H1 (cell line): ENCODE results near the gene RHOBTB1. TPM values are rescaled to one million over a fixed set of nuclear protein-coding genes. Genes with fewer than 3 reads are reported as not detected.

ENCODE experiments used
- CTCF ChIA-PET: fragments of 300-600 bp; sonication (Branson Sonifier 250); formaldehyde crosslinking; loops from one replicate; lab custom pipeline; 2021; ENCODE audit not compliant: partially characterized antibody; lab: Charles Lee
- POLR2A ChIA-PET: fragments of 300-600 bp; sonication (Branson Sonifier 250); formaldehyde crosslinking; loops from one replicate; lab custom pipeline; 2021; ENCODE audit warnings: inconsistent platforms; ENCODE audit not compliant: partially characterized antibody; lab: Charles Lee
- DNase-seq, 2 experiments: peaks; one replicate each; pipeline versions ENCODE4 v3.0.0 to v3.0.0-alpha.2; 2010 to 2022; ENCODE audit warnings: low spot score in 2 of 2, low read depth in 1 of 2, mixed read lengths in 1 of 2
- FAIRE-seq: peaks from 2 replicates; lab custom pipeline; 2011; peaks lifted over from hg19 to GRCh38; lab: Jason Lieb, UNC
- H2AFZ ChIP-seq: 2 replicates; pipeline ENCODE4 v1.8.1; 2012; ENCODE audit warnings: low read length, inconsistent platforms
- H2AK5ac ChIP-seq: 2 replicates; pipeline ENCODE4 v1.6.1; 2013; ENCODE audit warnings: low read depth, low read length
- H2BK120ac ChIP-seq: replicated peaks from 2 replicates; pipeline ENCODE3; 2013; ENCODE audit warnings: low read depth, low read length, inconsistent platforms
- H2BK12ac ChIP-seq: 2 replicates; pipeline ENCODE4 v1.6.1; 2013; ENCODE audit warnings: low read depth, low read length
- H2BK15ac ChIP-seq: 2 replicates; pipeline ENCODE4 v1.6.1; 2013; ENCODE audit warnings: low read length
- H2BK20ac ChIP-seq: 2 replicates; pipeline ENCODE4 v1.6.1; 2013; ENCODE audit warnings: low read length
- H2BK5ac ChIP-seq: 2 replicates; pipeline ENCODE4 v1.6.1; 2013; ENCODE audit warnings: low read depth, low read length
- H3K14ac ChIP-seq: 2 replicates; pipeline ENCODE4 v1.6.1; 2013; ENCODE audit warnings: inconsistent platforms; ENCODE audit not compliant: insufficient read length
- H3K18ac ChIP-seq: 2 replicates; pipeline ENCODE4 v1.6.1; 2013; ENCODE audit warnings: low read length; ENCODE audit errors: extremely low read depth
- H3K23ac ChIP-seq: 2 replicates; pipeline ENCODE4 v1.6.1; 2013; ENCODE audit warnings: inconsistent platforms; ENCODE audit not compliant: insufficient read length
- H3K23me2 ChIP-seq: 2 replicates; pipeline ENCODE4 v1.6.1; 2013; ENCODE audit warnings: low read depth, low read length
- H3K27ac ChIP-seq: 2 replicates; pipeline ENCODE4 v1.6.1; 2011; ENCODE audit warnings: low read depth, low read length, inconsistent platforms
- H3K27me3 ChIP-seq, 4 experiments: replicated peaks in 1 of 4; 1 replicate in 1 of 4; 2 replicates in 3 of 4; pipeline versions ENCODE4 v1.6.1 to v1.8.1; 2011 to 2013; ENCODE audit warnings: low read length in 3 of 4, mild to moderate bottlenecking in 3 of 4, inconsistent platforms in 2 of 4, mixed read lengths in 2 of 4, moderate library complexity in 1 of 4; ENCODE audit not compliant: control insufficient read depth in 3 of 4, insufficient read depth in 3 of 4; ENCODE audit errors: extremely low read depth in 1 of 4
- H3K36me3 ChIP-seq, 4 experiments: 2 replicates each; pipeline versions ENCODE4 v1.6.1 to v1.8.1; 2011 to 2013; ENCODE audit warnings: mild to moderate bottlenecking in 4 of 4, low read length in 3 of 4, moderate library complexity in 2 of 4, control low read depth in 1 of 4, inconsistent platforms in 1 of 4; ENCODE audit not compliant: insufficient read depth in 4 of 4, control insufficient read depth in 2 of 4
- H3K4ac ChIP-seq: replicated peaks from 2 replicates; pipeline ENCODE3; 2013; ENCODE audit warnings: low read length, low read depth, mixed read lengths, inconsistent platforms; ENCODE audit not compliant: insufficient read length
- H3K4me1 ChIP-seq, 4 experiments: replicated peaks in 1 of 4; 1 replicate in 1 of 4; 2 replicates in 3 of 4; pipeline versions ENCODE4 v1.6.1 to v1.8.1; 2011 to 2013; ENCODE audit warnings: low read length in 3 of 4, inconsistent platforms in 2 of 4, mixed read lengths in 1 of 4; ENCODE audit not compliant: insufficient read depth in 4 of 4, control insufficient read depth in 3 of 4
- H3K4me2 ChIP-seq, 2 experiments: 2 replicates each; pipeline versions ENCODE4 v1.6.1 to v1.8.1; 2011 to 2013; ENCODE audit warnings: low read depth in 2 of 2, low read length in 2 of 2, control low read depth in 1 of 2, inconsistent platforms in 1 of 2, mild to moderate bottlenecking in 1 of 2; ENCODE audit not compliant: insufficient read depth in 1 of 2
- H3K4me3 ChIP-seq, 4 experiments: fragments of 200-600, 300-600 bp in 1 of 4; sonication (generic), shearing (Covaris generic), sonication (Bioruptor Twin) in 1 of 4; 2 replicates each; pipeline versions ENCODE4 v1.5.1 to v1.8.1; 2011 to 2016; ENCODE audit warnings: low read length in 4 of 4, low read depth in 3 of 4, control low read depth in 2 of 4, inconsistent platforms in 2 of 4, mild to moderate bottlenecking in 2 of 4, mixed read lengths in 1 of 4, moderate library complexity in 1 of 4; ENCODE audit not compliant: insufficient read depth in 2 of 4; ENCODE audit errors: extremely low read depth in 1 of 4
- H3K56ac ChIP-seq: replicated peaks from 2 replicates; pipeline ENCODE3; 2013; ENCODE audit warnings: low read depth, mild to moderate bottlenecking, mixed read lengths, low read length, inconsistent platforms; ENCODE audit not compliant: insufficient read length
- H3K79me1 ChIP-seq: 2 replicates; pipeline ENCODE4 v1.6.1; 2013; ENCODE audit warnings: low read depth, low read length, control low read depth
- H3K79me2 ChIP-seq, 2 experiments: 2 replicates each; pipeline versions ENCODE4 v1.6.1 to v1.8.1; 2012 to 2013; ENCODE audit warnings: low read length in 2 of 2, mild to moderate bottlenecking in 2 of 2, inconsistent platforms in 1 of 2; ENCODE audit not compliant: insufficient read depth in 2 of 2, control insufficient read depth in 1 of 2
- H3K9ac ChIP-seq, 4 experiments: replicated peaks in 1 of 4; 1 replicate in 1 of 4; 2 replicates in 3 of 4; pipeline versions ENCODE4 v1.6.1 to v1.8.1; 2011 to 2013; ENCODE audit warnings: low read depth in 3 of 4, low read length in 3 of 4, control low read depth in 2 of 4, mild to moderate bottlenecking in 2 of 4, moderate library complexity in 2 of 4, inconsistent platforms in 1 of 4; ENCODE audit errors: extremely low read depth in 1 of 4
- H3K9me3 ChIP-seq, 2 experiments: 2 replicates each; pipeline versions ENCODE4 v1.6.1 to v1.8.1; 2012 to 2013; ENCODE audit warnings: mild to moderate bottlenecking in 2 of 2, moderate library complexity in 2 of 2, control low read depth in 1 of 2, inconsistent platforms in 1 of 2, low read depth in 1 of 2, low read length in 1 of 2, mixed read lengths in 1 of 2; ENCODE audit not compliant: insufficient read depth in 2 of 2
- H4K20me1 ChIP-seq, 2 experiments: replicated peaks in 1 of 2; 2 replicates each; pipeline versions ENCODE3 to v1.8.1; 2011 to 2013; ENCODE audit warnings: inconsistent platforms in 2 of 2, low read length in 2 of 2, mild to moderate bottlenecking in 1 of 2; ENCODE audit not compliant: insufficient read depth in 2 of 2, control insufficient read depth in 1 of 2
- H4K5ac ChIP-seq: 2 replicates; pipeline ENCODE4 v1.6.1; 2013; ENCODE audit warnings: low read length, low read depth, mixed read lengths, inconsistent platforms; ENCODE audit not compliant: insufficient read length
- H4K8ac ChIP-seq: 2 replicates; pipeline ENCODE4 v1.8.0; 2013; ENCODE audit warnings: mild to moderate bottlenecking, moderate library complexity, low read length, inconsistent platforms; ENCODE audit not compliant: insufficient read depth; ENCODE audit errors: extremely low read depth
- H4K91ac ChIP-seq: replicated peaks from 2 replicates; pipeline ENCODE3; 2013; ENCODE audit warnings: low read length, mixed read lengths, inconsistent platforms; ENCODE audit not compliant: insufficient read length
- EGR1 ChIP-seq: IDR thresholded peaks from 2 replicates; pipeline ENCODE4 v1.6.1; 2011; ENCODE audit warnings: low read depth, low read length, borderline replicate concordance
- KDM5A ChIP-seq: fragments of 200-600 bp; IDR thresholded peaks from 2 replicates; pipeline ENCODE4 v1.7.1; 2012; ENCODE audit warnings: mild to moderate bottlenecking, low read length, inconsistent platforms, mixed read lengths
- NRF1 ChIP-seq: IDR thresholded peaks from 2 replicates; pipeline ENCODE4 v1.6.1; 2011; ENCODE audit warnings: mild to moderate bottlenecking, low read depth, low read length, improper control_type of control experiment
- PHF8 ChIP-seq: fragments of 200-600 bp; sonication (generic); conservative IDR thresholded peaks from 2 replicates; pipeline ENCODE4 v1.7.1; 2012; ENCODE audit warnings: low read depth, mild to moderate bottlenecking, inconsistent platforms, low read length, moderate library complexity
- POLR2A ChIP-seq, 2 experiments: IDR thresholded peaks; 1 replicate in 1 of 2; 2 replicates in 1 of 2; pipeline ENCODE4 v1.6.1; 2011; ENCODE audit warnings: low read depth in 2 of 2, low read length in 2 of 2, mild to moderate bottlenecking in 2 of 2; ENCODE audit errors: control extremely low read depth in 1 of 2
- POLR2AphosphoS5 ChIP-seq: IDR thresholded peaks from 2 replicates; pipeline ENCODE4 v1.6.1; 2011; ENCODE audit warnings: low read depth, low read length
- SUZ12 ChIP-seq: fragments of 200-600 bp; sonication (generic); IDR thresholded peaks from 2 replicates; pipeline ENCODE4 v1.6.1; 2012; ENCODE audit warnings: mild to moderate bottlenecking, inconsistent platforms, low read length, moderate library complexity, mixed read lengths
- WGBS, 2 experiments: shearing (Covaris generic) in 1 of 2; methylation state at CpG; one replicate each; pipeline versions ENCODE4 v1.1.6 to v1.1.7; 2013 to 2015; ENCODE audit warnings: low lambda C conversion rate in 2 of 2, mixed read lengths in 2 of 2, inconsistent platforms in 1 of 2, low coverage in 1 of 2, missing lambda C conversion rate in 1 of 2; ENCODE audit not compliant: insufficient replicate concordance in 2 of 2, insufficient coverage in 1 of 2, insufficient read length in 1 of 2; ENCODE audit errors: extremely low coverage in 1 of 2, missing lambda C conversion rate in 1 of 2; 5-methylcytosine and 5-hydroxymethylcytosine counted together
- polyA plus RNA-seq, 7 experiments: library from polyadenylated mRNA; depleted of rRNA in 3 of 7; stranded (reverse) in 5 of 7; unstranded in 2 of 7; fragments of >200 nt in 5 of 7; fragments of 200-250 nt in 2 of 7; gene quantifications; 1 replicate in 5 of 7; 2 replicates in 1 of 7; 4 replicates in 1 of 7; pipeline versions ENCODE4 v1.2.1 to v1.2.3, GENCODE V29; 2011 to 2013; ENCODE audit warnings: missing spikeins in 2 of 7, mixed read lengths in 2 of 7
- total RNA-seq: library from RNA; stranded (reverse); fragmentation: NEBNext Ultra II Directional; extraction: Animal tissue kit (Norgen Biotek cat#: 25700); gene quantifications from 2 replicates; pipeline ENCODE4 v1.2.1, GENCODE V29; 2021

The RHOBTB1 gene
- total and polyA plus RNA-seq, 2 of the 8 experiments (the other 6 are each of a cell fraction or from before 2014, with no cell fraction given) = 6.1 to 7.4 TPM

GRCh38 chr10:60878224-60878623, 65.8 kb downstream of the RHOBTB1 start:
- Histone ChIP-seq H3K36me3 (no peaks in the 10 kb centered on the region), H3K4me2 (no peak overlapping the region), H4K5ac (no peak overlapping the region), H4K20me1 (no peaks in the 10 kb centered on the region), H2BK120ac (no peak overlapping the region), H3K23me2 (no peaks in the 10 kb centered on the region), H3K18ac (no peak overlapping the region), H4K8ac (no peak overlapping the region), H3K79me2 (no peaks in the 10 kb centered on the region), H3K9me3 (no peaks in the 10 kb centered on the region), H3K14ac (no peak overlapping the region), H3K4ac (no peak overlapping the region), H3K56ac (no peak overlapping the region), H4K91ac (no peak overlapping the region), H2BK20ac (no peak overlapping the region), H3K79me1 (no peaks in the 10 kb centered on the region), H3K9ac (no peak overlapping the region), H2AK5ac (no peak overlapping the region), H3K23ac (no peak overlapping the region), H3K27ac (no peak overlapping the region), H2BK12ac (no peak overlapping the region), H2AFZ (no peak overlapping the region), H3K27me3 (no peaks in the 10 kb centered on the region), H3K4me1 (peaks cover 0 to 5% (median under 1%) of the 10 kb centered on the region in 4 experiments; a peak in 2 of 7 replicates), H2BK15ac (no peak overlapping the region), H2BK5ac (no peak overlapping the region), H3K4me3 (no peak overlapping the region)
- FAIRE-seq (no peak), DNase-seq (no peak)
- ChIA-PET POLR2A (no interaction called here), CTCF (interaction anchor here (1.0 to 1.6 kb wide), 3 partner anchors 9 to 59 kb away, joined by 3 to 5 read pairs (median 3); no protein-coding TSS in a partner anchor)
- WGBS, 2 experiments = 93% methylated on average over 3 of the region's 3 CpGs; no CpG with 5 or more reads in 1 of the 2 experiments
- TF ChIP-seq KDM5A (no peak), PHF8 (no peak), POLR2AphosphoS5 (no peak), POLR2A (IDR thresholded peaks at IDR 0.05; ENCODE audit: control extremely low read depth in 1 of 2, low read depth in 2 of 2, low read length in 2 of 2) (no peak), EGR1 (no peak), SUZ12 (no peak), NRF1 (no peak)
